Measurements from ENCODE around the gene CMYA5.

The CMYA5 gene

DNA sequence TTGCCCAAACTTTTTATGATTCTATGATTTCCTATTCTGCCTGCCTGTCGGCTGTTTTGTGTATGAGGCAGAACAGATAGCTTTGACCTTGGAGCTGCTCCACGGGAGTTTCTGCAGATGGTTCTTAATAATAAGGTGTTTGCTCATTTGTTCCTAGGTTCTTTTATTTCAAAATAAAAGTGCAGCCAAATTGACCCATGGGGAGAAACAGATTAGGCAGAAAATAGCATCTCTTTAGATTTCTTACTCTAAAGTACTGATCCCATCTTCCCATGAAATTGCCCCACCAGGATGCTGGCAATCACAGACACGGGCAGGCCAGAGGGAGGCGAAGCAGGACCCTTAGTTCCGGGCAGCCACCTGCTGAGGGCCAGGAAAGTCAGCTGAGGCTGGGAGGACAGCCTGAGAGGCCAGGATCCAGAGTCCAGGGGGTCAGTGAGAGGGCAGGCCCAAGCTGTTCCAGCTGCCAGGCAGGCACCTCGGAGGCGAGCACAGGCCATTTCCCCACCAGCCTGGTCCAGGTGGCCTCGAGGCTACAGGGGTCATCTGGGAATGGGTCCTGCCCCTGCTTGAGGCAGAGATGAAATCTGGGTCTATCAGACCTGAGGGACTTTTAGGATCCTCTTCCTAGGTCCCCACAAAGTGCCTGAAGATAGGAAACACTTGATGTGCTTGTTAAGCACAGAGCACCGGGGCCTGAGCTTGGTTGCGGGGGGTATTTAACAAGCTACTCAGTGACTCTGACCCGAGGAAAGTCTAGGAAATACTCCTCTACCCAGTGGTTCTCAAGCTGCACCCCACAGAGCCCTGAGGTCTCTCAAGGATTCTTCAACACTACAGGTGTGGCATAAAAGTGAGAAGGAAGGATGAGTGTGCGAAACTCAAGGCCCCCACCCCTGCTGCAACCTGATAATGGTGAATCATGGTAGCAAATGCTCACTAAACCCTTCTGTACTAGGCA, 145.4 kb downstream of the CMYA5 start:
- DNase-seq (ENCODE audit: low spot score): no peak

DNA sequence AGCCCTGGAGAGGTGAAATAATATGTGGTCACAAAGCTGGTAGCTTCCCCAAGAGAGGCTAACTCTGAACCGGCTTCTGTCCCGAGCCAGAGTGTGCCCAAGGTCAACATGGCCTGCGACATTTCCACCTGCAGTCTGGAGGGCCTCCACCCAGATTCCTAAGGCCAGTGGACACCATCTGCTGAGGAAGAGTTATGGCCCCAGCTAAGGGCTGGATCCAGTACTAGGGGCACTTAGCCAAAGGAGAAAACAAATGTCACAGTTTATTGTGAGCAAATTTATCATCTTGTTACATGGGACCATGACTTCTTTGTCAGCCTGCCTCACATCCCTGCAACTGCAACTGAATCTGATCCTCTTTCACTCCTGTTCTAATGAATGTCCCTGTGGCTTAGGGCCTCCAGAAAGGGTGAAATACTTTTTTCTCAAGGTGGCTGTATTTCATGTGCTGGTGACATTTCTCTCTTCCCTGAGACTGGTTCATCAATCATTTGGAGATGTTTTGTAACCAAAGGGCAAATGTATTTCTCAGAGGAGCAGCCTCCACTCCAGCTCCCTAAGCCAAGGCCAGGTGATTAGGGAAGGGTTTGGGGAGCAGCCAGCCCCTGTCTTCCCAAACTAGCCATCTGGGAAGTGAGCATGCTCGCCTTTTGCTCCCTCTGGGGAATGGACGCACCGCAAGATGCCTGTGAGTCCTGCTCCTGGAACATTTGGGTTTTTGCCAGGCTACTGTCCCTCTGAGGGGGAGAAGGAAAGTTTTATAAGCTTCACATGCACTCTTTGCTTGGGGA, 148.3 kb downstream of the CMYA5 start:
- DNase-seq (ENCODE audit: low spot score): no peak

DNA sequence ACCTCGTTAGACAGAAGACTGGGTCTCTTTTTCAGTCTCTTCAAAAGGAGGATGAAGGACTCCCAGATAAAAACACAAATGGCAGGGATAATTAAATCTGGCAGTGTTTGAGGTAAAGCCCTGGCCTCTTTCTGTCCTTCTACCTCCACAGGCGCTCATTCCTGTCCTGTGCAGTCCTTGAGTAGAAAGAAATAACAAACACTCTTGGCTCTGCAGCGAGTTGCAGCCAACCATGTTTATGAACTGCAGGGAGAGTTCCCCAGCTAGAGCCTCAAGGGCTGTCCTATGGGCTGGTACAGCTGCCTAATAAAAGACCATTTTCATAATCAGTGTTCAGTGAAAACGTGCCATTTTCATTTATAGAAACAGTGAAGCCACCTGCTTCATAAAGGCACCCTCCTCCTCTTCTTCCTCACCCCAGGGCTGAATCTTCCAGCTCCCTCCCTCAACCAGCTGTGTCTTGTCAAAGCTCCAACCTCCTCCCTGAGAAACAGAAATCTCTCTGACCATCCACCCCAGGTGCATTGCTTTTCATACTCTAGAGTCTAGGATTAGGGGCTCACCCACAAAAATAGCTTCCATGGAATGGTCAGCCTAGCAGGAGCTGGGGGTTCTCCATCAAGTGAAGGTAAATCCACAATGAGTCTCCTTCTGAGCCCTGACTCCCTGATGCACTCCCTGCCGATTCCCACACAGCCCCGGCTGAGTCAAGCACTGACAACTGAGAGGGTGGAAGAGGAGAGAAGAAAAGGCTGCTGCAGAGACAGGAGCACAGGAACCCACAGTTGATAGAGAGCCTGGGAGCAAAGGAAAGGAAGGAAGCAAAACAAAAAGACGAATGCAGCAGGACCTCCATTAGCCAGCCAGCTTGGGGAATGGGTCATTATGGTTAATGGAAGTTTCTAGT, 150.7 kb downstream of the CMYA5 start:
- no peak for DNase-seq (ENCODE audit: low spot score)

DNA sequence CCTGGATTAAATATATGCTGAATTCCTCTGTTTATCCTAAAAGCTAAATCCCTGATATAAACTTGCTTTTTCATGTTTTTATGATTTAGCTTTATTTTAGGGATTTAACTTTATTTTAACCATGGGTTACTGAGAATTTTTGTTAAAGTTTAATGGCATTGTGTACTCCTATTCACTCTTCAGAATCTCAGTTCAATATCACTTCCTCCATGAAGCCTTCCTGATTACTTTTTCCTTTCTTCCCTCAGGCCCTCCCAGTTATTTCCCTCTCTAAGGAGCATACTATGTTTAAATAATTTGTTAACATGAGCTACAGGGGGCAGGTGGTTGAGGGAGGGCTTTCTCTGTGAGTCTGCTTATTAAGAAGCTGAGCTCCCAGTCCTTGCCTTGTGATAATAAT, 151.5 kb downstream of the CMYA5 start:
- DNase-seq (ENCODE audit: low spot score): no peak

DNA sequence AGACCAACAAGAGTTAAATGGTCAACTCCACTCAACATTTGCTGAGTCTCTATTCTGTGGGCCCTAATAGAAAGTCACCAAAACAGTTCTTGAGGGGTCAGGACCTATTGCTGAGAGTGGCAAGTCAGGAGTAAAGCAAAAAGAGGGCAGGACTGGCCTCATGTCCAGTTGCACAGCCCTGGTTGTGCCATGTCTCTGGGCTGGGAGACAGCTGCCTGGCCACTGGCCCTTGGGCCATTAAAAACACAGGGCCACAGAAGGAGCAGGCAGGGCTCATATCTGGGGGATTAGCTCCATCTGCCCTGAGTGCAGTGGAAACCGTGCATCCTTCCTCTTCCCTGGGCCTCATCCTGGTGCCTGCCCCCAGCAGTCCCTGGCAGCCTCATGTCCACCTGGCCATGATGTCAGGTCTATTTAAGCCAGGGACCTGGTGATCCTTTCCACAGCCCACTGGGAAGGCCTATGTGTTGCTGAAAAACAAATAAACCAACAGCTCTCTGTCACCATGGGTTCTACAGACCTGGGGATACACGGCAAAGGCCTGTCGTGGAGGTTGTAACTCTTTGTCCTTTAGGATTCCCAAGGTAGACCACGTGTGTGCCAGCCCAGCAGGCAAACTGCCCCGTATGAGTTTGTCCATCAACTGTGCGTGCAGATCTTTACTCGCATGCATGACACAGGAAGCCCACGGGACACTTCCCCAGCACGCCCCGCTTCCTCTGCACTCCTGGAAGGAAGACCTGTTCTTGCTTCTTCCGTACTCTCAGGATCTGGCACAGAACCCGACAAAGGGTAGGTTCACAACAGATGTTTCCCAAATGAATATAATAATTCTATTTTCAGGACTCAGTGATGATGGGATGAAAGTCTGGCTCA, 152.6 kb downstream of the CMYA5 start:
- DNase-seq (ENCODE audit: low spot score): no peak

DNA sequence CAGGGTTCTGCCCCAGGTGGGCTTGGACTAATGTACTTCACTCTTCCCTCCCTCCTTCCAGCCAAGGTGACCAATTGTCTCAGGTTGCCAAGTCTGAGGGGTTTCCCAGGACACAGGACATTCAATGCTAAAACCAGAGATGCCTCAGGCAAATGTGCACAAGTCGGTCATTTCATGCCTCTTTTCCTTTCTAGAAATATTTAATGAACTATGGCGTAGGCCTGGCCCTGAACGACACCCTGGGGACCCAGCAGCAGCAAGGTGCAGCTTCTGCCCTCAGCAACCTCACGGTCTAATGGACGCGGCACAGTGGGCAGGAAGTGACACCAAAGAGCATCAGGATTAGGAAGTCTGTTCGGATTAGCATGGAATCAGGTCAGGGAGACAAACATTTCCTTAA, 153.4 kb downstream of the CMYA5 start:
- no peak for DNase-seq (ENCODE audit: low spot score)

DNA sequence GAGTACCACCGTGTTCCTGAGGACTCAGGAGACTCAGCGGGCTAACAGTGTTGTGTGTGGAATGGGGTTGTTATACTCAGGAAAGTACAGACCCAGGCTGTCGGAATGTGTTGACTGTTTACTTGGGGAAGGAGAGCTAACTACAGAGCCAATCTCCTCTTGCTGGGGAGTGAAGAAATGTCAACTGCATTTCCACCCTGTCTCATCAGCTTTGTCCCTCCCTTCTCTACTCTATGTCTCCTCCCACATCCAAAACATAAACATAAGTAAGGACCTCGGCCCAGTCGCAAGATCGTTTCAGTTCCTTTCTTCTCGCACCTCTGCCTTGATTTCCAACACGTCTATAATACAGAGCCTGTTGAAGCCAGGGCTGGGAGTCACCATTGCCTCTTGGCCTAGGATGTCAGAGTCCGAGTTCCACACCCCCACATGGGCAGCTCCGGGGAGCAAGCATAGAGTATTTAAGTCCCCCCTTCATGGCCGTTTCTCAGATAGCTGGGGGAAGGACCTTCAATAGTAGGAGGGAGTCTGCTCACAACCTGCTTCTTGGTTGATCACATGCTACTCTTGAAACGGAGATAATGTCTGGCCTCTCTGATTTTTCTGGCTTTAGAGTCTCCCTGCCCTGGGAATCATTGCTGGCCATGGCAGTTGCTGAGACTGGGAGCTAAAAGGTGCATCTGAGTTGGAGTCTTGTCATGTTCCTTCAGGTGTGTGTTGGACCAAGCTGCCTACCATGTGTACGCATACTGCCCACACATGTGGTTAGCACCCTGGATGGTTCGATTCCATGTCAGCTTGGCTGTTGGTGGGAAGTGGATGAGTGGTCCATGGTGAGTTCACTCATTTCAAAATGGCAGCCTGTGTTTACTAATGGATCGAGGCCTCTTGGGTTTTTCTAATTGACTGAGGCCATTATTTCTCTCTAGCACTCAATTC, 154.1 kb downstream of the CMYA5 start:
- no peak for DNase-seq (ENCODE audit: low spot score)

DNA sequence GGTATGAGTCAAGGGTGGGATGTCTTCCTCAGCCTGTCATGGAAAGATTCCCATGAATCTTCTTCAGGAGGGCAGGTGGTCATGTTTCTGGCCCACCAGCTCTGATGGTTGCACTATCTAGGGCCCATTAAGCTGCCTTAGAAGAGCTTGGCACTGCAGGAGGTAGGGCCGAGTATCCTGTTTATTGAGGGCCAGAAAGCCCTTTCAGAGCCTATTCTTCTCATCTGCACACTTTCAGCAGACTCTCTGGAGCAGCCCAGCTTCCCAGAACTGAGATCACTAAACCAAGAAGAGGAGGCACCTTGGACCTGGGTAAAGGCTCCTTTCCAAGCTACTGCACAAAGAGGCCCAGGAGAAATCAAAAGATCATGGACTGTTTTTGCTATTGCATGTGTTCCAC, 154.9 kb downstream of the CMYA5 start:
- no peak for DNase-seq (ENCODE audit: low spot score)

DNA sequence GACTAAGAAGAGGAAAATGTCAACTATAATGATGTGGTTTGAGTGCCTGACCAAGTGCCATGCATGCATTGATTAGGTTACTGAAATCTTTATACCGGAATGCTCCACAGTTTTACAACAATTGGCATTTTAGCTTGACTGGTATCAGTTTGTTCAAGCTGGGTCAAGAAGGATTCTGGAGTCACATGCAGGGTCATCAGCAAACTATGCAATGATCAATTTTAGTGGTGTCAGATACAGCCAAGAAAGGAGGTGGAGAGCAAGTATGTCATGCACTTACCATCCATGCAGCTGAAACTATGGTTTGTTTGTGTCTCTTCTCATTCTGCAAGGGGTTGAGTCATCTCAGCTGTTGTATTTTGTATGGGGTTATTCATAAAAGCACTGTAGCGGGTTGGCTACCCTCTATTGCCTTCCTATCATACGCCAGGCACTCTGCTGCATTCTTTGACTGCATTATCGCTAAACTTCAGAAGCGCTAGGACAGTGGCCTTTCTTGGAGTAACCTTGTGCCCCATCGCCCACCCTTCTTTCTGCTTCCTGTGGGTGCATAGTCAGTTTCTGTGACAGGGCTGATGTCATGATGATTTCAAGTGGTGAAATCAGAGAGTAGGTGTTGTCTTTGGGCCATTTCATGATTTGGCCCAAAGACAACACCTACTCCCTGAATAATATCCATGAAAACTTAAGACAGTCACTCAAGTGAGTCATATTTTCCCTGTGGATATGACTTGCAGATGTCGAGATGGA, 156.0 kb downstream of the CMYA5 start:
- no peak for DNase-seq (ENCODE audit: low spot score)

DNA sequence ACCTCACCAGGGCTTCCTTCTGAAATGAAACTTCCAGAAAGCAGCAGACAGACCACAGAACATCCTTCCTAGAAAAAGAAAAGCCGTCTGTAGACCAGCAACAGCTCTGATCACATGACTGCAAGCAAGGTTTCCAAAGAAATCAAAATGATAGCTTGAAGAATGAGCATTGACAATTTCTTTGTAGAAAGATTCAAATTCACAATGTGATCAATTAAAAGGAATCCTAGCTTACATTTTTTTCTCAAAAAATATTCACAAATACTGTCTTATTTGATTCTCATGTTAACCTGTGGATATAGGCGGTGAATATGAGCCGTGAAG, 156.5 kb downstream of the CMYA5 start:
- DNase-seq (ENCODE audit: low spot score): no peak

DNA sequence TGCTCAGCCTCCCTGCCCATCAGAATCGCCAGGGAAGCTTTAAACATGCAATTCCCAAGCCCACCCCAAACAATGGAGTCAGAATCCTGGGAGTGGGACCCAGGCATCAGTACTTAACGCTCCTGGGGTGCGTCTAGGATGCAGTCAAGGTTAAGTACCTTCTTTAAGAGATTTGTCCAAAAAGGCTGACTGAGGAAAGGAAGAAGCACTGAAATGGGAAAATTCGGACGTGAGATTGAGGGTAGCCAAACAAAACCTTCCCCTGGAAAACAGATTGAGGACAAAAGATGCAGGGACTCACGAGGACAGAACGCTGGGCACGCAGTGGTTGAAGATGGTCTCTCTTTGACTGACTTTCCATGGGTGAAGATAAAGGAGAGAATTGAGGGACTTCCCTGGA, 157.9 kb downstream of the CMYA5 start:
- DNase-seq (ENCODE audit: low spot score): no peak

DNA sequence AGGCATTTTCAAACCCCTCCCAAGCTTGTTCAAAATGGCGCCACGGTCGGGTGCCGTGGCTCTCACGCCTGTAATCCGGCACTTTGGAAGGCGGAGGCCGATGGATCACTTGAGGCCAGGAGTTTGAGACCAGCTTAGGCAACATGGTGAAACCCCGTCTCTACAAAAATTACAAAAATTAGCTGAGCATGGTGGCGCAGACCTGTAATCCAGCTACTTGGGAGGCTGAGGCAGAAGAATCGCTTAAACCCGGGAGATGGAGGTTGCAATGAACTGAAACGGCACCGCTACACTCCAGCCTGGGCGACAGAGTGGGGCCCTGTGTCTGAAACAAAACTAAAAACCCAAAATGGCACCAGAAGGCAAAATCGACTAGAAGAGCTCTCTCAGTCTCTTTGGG, 159.4 kb downstream of the CMYA5 start:
- no peak for DNase-seq (ENCODE audit: low spot score)
